Stimulated activated CD8-positive, alpha-beta memory T cell treated with anti-CD3 and anti-CD28 coated beads, Interleukin-7, amount 100 ng/mL, for 1 hour (primary cell): ENCODE measurements around the gene ATG10.
"Not testable (repeated sequence)": the region's sequence is repeated elsewhere in the genome, so short reads cannot be mapped to it uniquely, and the experiment has no call there.

Source experiments
- DNase-seq, 2 donors: peaks; one replicate each; pipeline ENCODE4 v3.0.0-alpha.2; 2020; ENCODE audit warnings: low read depth in 2 of 2

ATG10 gene

DNA sequence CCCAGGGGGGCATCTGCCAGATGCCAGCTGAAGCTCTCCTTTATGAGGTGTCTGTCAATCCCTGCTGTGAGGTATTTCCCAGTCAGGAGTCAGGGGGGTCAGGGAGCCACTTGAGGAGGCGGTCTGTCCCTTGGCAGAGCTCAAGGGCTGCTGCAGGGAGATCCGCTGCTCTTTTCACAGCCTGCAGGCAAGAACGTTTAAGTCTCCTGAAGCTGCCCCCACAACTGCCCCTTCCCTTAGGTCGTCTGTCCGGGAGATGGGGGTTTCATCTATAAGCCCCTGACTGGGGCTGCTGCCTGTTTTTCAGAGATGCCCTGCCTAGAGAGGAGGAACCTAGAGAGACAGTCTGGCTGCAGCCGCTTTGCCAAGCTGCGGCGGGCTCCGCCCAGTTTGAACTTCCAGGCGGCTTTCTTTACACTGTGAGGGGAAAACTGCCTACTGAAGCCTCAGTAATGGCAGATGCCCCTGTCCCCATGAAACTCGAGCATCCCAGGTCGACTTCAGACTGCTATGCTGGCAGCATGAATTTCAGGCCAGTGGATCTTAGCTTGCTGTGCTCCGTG lies 158.0 kb downstream of the ATG10 start:
- DNase-seq = no peak

DNA sequence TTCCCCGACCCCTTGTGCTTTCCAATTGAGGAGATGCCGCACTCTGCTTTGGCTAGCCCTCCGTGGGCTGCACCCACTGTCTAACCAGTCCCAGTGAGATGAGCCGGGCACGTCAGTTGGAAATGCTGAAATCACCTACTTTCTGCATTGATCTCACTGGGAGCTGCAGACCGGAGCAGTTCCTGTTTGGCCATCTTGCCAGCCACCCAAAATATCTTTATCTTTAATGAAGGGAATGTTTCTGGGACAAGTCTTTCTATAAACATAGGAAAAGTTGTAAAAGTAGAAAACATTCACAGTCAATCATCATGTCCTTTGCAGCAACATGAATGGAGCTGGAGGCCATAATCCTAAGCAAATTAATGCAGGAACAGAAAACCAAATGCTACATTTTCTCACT lies 158.8 kb downstream of the ATG10 start:
- no peak for DNase-seq

DNA sequence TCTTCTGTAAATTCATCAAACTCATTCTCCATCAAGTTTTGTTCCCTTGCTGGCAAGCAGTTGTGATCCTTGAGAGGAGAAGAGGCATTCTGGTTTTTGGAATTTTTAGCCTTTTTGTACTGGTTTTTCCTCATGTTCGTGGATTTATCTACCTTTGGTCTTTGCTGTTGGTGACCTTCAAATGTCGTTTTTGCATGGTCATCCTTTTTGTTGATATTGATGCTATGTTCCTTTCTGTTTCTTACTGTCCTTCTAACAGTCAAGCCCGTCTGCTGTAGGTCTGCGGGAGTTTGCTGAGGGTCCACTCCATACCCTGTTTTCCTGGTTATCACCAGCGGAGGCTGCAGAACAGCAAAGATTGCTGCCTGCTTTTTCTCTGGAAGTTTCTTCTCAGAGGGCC lies 165.4 kb downstream of the ATG10 start:
- DNase-seq = no peak

DNA sequence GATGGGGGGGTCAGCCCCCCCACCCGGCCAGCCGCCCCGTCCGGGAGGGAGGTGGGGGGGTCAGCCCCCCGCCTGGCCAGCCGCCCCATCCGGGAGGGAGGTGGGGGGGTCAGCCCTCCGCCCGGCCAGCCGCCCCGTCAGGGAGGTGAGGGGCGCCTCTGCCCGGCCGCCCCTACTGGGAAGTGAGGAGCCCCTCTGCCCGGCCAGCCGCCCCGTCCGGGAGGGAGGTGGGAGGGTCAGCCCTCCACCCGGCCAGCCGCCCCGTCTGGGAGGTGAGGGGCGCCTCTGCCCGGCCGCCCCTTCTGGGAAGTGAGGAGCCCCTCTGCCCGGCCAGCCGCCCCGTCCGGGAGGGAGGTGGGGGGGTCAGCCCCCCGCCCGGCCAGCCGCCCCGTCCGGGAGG lies 168.0 kb downstream of the ATG10 start:
- DNase-seq = not testable (repeated sequence)

DNA sequence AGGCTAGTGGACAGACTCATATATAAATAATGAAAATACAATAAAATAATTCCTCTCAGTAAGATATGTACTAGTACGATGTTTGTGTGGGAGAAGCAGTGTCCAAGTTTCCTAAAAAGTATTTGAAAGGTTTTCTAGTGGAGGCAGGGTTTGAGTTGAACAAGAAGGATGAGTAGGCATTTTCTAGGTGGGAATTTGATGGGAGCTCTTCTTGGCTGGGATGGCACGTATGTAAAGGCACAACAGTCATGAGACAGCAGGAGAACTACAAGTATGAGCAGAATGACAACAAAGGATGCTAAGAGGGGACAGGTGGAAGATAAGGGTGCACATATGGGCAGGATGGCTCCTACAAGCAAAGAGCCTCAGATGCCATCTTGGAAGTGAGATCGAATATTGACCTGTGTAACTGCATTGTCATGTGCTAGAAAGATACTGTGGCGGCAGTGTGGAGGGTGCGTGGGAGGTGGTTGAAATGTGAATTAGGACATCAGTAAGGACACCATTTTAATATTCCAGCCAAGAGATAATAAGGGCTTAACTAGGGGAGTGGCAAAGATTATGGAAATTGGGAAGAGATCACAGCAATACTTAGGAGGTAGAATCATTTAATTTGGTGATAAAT lies 170.5 kb downstream of the ATG10 start:
- DNase-seq = no peak

DNA sequence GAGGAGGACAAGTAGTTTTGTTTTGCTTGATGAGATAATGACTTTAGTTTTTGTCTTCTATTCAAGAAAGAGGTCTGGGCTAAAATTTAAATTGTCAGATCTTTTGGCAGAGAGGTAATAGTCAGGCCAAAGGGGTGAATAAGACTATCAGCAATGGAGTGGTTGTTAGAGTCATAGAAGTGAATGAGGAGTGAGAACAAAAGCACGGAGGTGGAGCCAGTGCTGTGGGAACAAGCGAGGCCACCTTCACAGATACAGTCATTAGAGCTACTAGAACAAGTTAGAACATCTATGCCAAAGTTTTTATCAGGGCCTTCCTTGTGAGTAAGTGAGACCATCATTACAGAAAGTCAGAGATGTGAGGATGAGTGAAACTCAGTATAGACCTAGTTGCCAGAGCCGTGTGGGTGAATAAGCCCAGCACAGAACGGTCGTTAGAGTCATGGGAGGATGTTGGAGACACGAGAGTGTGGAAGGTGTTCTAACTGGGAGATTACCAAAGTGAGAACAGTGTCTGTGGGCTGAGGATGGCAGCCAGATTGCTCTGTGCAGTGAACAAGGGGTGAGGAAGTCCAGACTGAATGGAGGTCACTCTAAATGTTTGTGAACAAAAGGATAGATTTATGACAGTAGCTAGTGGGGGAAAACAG lies 171.2 kb downstream of the ATG10 start:
- no peak for DNase-seq

DNA sequence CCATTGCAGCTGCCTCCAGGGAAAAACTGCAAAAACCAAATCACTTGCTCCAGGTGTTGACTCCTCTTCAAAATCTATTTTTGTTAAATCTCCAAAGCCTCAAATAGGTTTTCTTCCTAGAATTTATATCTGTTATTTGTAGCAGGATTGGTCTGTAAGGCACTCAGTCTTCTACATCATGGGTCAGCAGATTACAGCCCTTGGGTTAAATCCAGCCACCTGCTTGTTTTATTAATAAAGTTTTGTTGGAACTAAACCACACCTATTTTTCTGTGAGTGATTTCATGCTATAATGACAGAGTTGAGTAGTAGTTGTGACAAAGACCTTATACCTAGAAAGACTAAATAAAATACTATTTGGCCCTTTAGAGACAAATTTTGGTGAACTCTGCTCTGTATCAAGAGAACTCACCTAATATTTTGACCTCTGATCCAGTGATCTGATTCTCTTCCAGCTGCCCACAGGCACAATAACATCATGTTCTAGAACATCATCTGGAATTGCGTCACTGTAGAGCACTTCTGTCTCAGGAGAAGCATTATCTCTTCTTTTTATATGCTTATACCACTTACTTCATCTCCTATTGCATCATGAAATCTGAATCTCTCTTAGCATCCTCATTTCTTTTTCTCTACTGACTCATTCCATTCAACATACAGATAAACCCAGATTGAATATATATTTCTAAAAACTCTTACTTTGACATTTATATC lies 176.2 kb downstream of the ATG10 start:
- no peak for DNase-seq

DNA sequence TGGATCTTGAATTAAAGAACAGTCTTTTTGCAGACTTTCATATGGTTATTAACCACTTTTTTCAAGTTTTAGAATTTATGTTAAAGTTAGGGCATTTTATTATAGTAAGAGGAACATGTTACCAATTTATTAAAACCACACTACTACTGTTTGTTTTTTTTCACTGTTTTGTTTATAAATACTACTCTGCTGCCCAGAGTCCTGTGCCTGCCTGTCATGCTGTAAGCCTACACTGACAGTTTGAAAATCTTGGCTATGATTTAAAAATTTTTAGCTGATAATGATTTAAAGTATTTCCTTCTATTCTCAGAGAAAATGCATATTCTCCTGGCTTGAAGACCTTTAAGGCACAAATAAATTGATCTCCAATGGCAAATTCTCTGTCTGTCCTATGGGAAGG lies 177.6 kb downstream of the ATG10 start:
- DNase-seq = no peak

DNA sequence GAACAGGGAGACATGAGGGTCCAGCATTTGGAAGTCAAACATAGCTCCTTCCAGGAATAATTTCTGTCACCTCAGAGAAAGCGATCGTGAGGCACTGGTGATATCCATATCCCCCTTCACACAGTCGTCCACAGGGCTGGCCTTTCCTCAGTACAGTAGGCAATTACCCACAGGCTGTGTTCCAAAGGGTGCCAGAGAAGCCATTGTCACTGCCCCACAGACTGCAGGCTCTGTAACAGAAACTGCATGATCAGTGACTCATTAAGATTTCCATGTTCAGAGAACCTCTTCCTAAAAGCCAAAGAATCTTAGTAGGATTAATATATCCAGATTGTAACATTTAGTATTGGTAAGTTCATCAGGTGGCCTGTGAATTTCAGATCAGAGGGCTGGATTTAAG lies 178.7 kb downstream of the ATG10 start:
- DNase-seq = no peak

DNA sequence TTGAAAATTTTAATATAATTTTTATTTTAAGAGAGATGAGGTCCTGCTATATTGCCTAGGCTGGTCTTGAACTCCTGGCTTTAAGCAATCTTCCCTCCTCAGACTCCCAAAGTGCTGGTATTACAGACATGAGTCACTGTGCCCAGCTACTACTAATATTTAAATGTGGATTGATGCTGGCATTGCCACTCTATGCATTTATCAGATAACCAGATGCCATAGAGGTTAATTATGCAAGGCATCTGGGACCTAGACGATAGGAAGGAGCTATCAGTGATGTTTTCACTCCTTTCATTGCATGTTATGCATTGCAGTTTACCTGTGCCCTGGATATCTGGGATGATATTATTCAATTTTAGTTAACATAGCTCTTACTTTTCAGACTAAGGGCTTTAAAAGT lies 179.4 kb downstream of the ATG10 start:
- no peak for DNase-seq

DNA sequence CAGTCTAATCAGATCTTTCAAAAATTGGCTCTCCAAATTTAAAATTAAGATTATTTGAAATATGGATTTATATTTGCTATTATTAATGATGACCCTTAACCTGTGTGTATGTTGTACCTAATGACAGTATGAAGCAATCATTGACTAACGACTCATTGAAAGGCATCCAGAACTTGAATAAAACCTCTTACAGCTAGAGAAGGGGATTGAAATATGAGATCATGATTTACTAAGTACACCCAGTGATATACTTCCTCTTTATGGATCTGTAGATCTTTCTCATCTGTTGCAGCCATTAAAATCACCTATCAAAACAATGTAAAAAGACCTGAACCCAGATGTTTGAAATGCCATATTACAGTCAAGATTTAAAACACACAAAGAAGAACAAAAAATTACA lies 179.8 kb downstream of the ATG10 start:
- no peak for DNase-seq

DNA sequence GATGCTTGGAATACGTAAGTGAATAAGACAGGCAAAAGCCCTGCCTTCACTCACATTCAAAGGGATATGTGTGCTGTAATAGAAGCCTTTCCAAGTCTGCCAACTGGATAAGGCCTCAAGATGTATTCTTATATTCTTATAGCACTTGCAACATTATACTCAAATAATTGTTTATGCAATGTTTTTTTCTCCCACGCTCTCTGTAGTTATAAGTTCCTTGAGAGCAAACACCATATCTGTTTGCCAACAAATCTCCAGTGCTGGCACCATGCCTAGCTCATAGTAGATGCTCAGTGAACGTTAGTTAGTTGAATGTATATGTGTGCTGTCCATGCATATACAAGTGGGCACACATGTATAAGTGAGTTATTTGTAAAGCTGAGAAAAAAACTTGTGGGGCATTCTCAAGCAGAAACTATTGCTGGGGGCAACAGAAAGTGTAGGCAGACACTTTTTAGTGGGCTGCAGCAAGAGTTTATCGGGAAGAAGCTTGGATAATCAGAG lies 181.2 kb downstream of the ATG10 start:
- DNase-seq = no peak

DNA sequence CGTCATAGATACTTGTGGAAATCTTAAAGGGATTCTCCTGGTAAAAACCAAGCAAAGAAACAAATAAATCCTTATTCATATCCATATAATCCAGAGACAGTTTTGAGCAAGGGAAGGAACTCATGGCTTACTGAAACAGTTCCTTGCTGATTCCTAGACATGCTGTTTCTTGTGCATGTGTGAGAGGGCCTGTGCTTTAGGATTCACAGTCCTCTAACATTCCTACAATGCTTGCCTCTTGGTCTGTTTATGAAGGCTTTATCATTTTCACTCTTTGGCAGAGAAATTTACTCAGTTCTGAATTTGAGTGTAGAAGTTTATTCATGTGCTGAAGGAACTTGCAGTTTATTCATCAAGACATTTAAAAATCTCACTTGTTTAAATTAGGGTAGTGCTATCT lies 183.0 kb downstream of the ATG10 start:
- DNase-seq = no peak

DNA sequence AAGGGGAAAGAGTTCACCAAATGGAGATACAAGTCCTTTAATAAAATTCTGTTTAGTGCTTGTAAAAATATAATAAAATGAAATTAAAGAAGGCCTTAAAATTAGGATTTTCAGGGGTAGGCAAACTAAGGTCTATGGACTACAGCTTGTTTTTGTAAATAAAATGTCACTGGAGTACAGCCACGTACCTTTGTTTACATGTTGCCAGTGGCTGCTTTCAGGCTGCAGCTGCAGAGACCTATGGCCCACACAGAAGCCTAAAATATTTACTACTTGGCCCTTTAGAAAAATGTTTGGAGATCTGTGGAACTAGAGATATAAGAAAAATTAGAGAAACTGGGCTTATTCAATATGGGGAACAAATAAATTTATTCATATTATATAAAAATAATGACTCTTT lies 183.5 kb downstream of the ATG10 start:
- no peak for DNase-seq

DNA sequence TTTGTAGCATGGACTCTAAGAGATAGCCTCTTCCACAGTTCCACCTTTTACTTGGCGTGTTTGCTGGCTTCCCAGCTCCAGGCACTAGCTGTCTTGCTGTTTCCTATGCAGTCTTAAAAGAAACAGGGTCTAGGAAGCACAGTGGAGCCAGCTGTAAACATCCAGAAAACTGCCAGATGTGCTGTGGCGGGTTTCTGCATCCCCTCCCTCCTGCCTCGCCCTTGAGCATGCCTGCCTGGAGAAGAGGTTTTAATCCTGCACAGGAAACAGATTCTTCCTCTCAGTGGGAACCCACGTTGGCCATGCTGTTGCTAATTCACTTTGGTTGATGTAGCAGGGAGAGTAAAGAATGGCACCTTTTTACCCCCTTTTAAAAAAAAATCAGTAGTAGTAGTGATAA lies 185.1 kb downstream of the ATG10 start:
- DNase-seq = no peak

DNA sequence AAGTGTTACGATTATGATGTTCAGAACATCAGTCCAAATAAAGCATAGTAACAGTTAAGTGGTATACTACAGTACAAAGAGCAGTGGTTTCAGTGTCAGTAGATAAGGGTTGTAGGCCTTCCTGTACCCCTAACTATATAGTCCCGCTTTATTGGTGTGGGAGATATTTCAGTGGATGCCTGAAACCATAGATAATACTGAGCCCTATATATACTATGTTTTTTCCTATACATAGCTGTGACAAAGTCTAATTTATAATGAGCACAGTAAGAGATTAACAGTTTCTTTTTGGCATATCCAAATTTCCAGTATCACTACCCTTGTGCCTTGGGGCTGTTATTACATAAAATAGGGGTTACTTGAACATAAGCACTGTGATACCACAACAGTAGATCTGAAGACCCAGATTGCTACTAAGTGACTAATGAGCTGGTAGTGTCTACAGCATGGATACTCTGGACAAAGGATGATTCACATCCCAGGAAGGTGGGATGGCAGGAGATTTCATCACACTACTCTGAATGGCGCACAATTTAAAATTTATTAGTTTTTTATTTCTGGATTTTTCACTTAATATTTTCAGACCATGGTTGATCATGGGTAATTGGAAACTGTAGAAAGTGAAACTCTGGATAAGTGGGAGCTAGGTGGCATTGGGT lies 187.1 kb downstream of the ATG10 start:
- no peak for DNase-seq

DNA sequence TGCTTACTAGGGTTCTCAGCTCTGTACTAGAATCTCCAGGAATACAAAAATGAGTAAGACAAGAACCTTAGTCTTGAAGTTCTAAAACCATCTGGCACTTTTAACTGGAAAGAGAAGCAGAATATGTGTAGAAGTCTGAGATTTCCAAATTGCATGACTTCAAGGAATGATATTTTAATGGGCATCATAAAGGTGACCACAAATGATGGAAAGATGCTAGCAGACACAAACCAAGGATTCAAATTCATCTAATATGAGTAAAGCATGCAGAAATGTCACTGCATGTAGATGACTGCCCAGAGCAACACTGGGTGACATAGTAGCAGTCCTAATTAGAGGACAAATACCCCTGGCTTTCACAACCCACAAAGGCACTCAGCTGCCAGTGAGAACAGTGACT lies 189.1 kb downstream of the ATG10 start:
- DNase-seq = no peak

DNA sequence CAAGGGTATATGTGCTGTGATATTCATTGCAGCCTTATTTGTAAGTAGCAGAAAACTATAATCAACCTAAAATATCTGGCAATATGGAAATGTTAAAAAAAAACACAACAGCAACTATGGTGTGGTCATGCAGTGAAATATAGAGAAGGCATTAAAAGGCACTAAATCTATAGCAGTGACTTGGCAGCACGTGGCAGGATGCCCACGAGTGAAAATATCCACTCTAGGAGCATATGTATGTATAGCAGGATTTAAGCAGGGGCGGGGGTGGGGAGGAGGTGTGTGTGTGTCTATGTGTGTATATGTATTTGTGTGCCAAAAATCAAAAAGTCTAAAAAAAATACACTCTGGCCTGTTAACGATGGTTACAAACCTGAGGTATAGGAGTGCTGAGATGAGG lies 190.8 kb downstream of the ATG10 start:
- DNase-seq = no peak

DNA sequence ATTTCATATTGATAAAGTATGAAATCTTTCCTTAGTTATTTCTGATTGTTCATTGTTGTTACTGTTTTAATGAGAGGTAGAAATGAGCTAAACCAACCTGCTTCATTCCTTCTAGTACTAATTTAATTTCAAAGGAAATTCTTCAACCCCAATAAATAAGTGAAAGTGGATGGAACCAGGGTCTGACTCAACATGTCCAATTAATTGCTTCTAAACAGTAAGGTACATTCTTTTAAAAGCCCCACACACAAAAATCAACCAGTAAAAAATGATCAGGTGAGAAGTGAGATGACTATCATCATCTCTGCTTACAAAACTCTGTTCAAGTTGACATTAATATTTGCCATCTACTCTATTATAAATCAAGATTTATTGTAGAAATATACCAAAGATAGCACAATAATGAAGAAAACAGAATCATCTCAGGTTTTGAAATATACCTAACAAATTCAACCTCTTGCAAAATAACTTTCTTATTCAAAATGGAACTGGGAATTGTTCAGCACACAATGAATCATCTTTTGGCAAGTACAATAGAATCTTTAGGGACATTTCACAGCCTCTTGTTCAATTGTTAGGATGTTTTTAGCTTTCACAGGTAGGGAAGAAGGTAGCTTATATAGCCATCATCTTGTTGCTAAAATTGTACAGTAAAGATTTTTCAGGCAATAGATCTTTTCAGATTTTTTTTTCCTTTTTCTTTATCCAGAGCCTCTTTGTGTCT lies 191.8 kb downstream of the ATG10 start:
- DNase-seq = no peak

DNA sequence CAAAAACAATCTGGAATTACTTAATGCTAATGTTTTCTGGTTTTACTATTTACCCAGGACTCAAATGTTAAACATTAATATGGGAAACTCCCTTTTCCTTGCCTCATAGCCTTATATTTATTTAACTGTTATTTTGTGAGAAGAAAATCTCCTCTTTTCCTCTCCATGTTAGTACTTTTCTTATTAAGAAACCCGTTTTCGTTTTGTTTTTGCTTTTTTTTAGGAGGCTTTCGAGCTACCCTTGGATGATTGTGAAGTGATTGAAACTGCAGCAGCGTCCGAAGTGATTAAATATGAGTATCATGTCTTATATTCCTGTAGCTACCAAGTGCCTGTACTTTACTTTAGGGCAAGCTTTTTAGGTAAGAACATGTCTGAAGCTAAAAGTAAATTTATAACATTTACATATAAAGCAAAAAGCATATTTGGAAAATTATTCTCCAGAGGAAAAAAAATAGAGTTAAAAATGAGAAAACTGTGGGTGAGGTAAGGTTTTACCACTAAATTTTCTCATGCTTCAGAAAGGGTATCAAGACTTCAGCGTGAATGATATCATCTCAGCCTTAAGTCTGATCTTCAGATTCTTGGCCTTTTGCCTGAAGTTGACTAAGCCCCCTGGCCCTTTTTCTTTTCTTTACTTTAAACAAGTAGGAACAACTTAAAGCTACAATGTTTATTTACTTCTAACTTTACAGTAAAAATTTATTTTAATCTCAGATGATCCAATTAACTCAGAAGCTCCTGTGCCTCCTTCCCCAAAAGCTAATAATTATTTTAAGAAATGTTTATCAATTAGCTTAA lies 192.6 kb downstream of the ATG10 start:
- no peak for DNase-seq
